Measurements from ENCODE around the gene STARD3NL. TPM values are rescaled to one million over a fixed set of nuclear protein-coding genes. Genes with fewer than 3 reads are reported as not detected.
"Not testable (repeated sequence)": the region's sequence is repeated elsewhere in the genome, so short reads cannot be mapped to it uniquely, and the experiment has no call there.

The STARD3NL gene
- total and polyA plus RNA-seq, 2 experiments from 2014 or later = 64.0 to 68.1 TPM

DNA sequence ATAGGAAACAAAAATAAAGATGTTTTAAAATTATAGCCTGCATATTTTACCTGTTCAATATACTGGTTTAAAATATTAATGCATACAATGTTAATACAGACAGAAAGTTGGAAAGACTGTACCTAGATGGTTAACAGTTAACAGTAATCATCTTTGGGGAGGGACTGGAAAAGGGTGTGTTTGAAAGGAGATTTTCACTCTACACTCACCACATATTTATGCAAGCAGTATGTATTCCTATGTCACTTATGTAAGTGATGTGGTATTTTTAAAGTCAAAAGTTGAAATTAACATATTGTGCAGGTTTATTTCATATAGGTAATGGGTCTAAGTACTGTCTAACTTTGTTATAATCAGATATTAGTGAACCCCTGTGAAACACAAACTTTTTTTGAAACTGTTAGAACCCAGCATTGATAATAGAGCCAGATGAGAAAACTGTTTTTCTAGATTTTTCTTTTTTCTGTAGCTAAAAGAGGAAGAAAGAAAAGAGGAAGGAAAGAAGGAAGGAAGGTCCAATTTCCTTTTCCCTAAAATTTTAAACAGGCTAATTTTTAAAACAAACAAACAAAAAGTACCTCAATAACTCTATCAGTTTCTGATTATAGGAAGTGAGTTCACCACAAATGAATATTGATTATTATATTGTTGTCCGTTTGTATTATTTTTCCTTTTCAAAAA lies 9.0 kb upstream of the STARD3NL start:
- Histone ChIP-seq H3K9me3 (ENCODE audit: low read depth) (no peaks in the 10 kb centered on the region), H3K79me2 (ENCODE audit: insufficient read depth) (no peaks in the 10 kb centered on the region), H4K20me1 (ENCODE audit: insufficient read depth) (no peaks in the 10 kb centered on the region), H3K36me3 (ENCODE audit: low read depth) (no peaks in the 10 kb centered on the region), H3K9me2 (ENCODE audit: insufficient read depth) (no peaks in the 10 kb centered on the region), H2AFZ (no peak overlapping the region), H3K4me3 (no peak overlapping the region), H3F3A (ENCODE audit: insufficient read depth) (peaks cover 7% of the 10 kb centered on the region; the same call in 1 of the 2 replicates), H3K27me3 (replicated peaks; ENCODE audit: insufficient read depth) (no peaks in the 10 kb centered on the region), H3K27ac (no peak overlapping the region), H3K9ac (no peak overlapping the region), H3K4me2 (ENCODE audit: unreplicated experiment) (no peak overlapping the region), H3K4me1 (ENCODE audit: insufficient read depth) (0 out of 2 replicates have a peak, but pooled peaks cover 7% of the 10 kb centered on the region)
- in situ Hi-C loops (cut with MboI) = no loop called here
- peak; percentile 12 for DNase-seq
- no peak for TF ChIP-seq EZH2 (IDR thresholded peaks at IDR 0.05; ENCODE audit: insufficient read depth, poor library complexity, severe bottlenecking)
- TF ChIP-seq EZH2phosphoT487 (IDR thresholded peaks at IDR 0.05; ENCODE audit: insufficient read depth, low read depth) = no peak
- WGBS, 2 experiments (ENCODE audit: low coverage in 1 of 2, low lambda C conversion rate in 2 of 2, missing lambda C conversion rate in 2 of 2) = 81 to 83% methylated on average over 1 of the region's 1 CpG

- 54 to 59% methylated on average over 2 of the region's 2 CpGs for WGBS, 2 experiments (ENCODE audit: low coverage in 1 of 2, low lambda C conversion rate in 2 of 2, missing lambda C conversion rate in 2 of 2)
- Histone ChIP-seq H4K20me1 (ENCODE audit: insufficient read depth) (no peaks in the 10 kb centered on the region), H3K4me3 (no peak overlapping the region), H3K4me1 (ENCODE audit: insufficient read depth) (0 out of 2 replicates have a peak, but pooled peaks cover 7% of the 10 kb centered on the region), H3K9me3 (ENCODE audit: low read depth) (no peaks in the 10 kb centered on the region), H3K9me2 (ENCODE audit: insufficient read depth) (no peaks in the 10 kb centered on the region), H3K36me3 (ENCODE audit: low read depth) (no peaks in the 10 kb centered on the region), H3K4me2 (ENCODE audit: unreplicated experiment) (no peak overlapping the region), H3K79me2 (ENCODE audit: insufficient read depth) (no peaks in the 10 kb centered on the region), H3F3A (ENCODE audit: insufficient read depth) (peaks cover 7% of the 10 kb centered on the region; the same call in 1 of the 2 replicates), H3K9ac (no peak overlapping the region), H3K27ac (0 out of 2 replicates have a peak overlapping the region, but pooled peaks have one; percentile 19), H3K27me3 (replicated peaks; ENCODE audit: insufficient read depth) (no peaks in the 10 kb centered on the region), H2AFZ (no peak overlapping the region)
- in situ Hi-C loops (cut with MboI) = no loop called here
- TF ChIP-seq EZH2phosphoT487 (IDR thresholded peaks at IDR 0.05; ENCODE audit: insufficient read depth, low read depth) (no peak), EZH2 (IDR thresholded peaks at IDR 0.05; ENCODE audit: insufficient read depth, poor library complexity, severe bottlenecking) (no peak)
- DNase-seq = peak; percentile 72
Observed at GRCh38 chr7:38169847-38170246, 8.2 kb upstream of the STARD3NL start.

DNA sequence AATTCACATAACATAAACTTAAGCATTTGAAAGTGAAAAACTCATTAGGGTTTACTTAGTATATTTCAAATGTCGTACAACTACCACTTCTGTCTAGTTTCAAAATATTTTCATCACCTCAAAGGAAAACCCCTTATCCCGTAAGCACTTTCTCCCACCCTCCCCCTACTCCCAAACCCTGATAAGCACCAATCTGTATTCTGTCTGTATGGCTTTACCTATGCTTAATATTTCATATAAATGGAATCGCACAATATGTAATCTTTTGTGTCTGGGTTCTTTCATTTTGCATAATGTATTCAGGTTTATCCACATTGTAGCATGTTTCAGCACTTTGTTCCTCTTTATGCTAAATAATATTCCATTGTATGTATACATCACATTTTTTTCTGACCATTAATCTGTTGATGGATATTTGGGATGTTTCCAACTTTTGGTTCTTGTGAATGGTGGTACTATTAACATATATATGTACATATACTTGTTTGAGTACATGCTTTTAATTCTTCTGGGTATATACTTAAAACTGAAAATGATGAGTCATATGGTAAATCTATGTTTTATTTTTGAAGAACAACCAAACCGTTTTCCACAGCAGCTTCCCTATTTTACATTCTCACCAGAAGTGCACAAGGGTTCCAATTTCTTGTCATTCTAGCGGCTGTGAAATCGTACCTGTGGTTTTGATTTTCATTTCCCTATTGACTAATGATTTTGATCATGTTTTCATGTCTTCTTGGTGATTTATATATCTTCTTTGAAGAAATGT lies 6.2 kb upstream of the STARD3NL start:
- H2AFZ ChIP-seq = no peak overlapping the region
- no peak overlapping the region for H3K27ac ChIP-seq
- peaks cover 7% of the 10 kb centered on the region; the same call in 1 of the 2 replicates for H3F3A ChIP-seq (ENCODE audit: insufficient read depth)
- no peaks in the 10 kb centered on the region for H3K36me3 ChIP-seq (ENCODE audit: low read depth)
- no peak overlapping the region for H3K4me3 ChIP-seq
- 0 out of 2 replicates have a peak, but pooled peaks cover 7% of the 10 kb centered on the region for H3K4me1 ChIP-seq (ENCODE audit: insufficient read depth)
- no peaks in the 10 kb centered on the region for H3K9me2 ChIP-seq (ENCODE audit: insufficient read depth)
- H3K79me2 ChIP-seq (ENCODE audit: insufficient read depth) = no peaks in the 10 kb centered on the region
- no peaks in the 10 kb centered on the region for H4K20me1 ChIP-seq (ENCODE audit: insufficient read depth)
- no peaks in the 10 kb centered on the region for H3K27me3 ChIP-seq (replicated peaks; ENCODE audit: insufficient read depth)
- no peak for DNase-seq
- no peaks in the 10 kb centered on the region for H3K9me3 ChIP-seq (ENCODE audit: low read depth)
- 78 to 79% methylated on average over 6 of the region's 6 CpGs for WGBS, 2 experiments (ENCODE audit: low coverage in 1 of 2, low lambda C conversion rate in 2 of 2, missing lambda C conversion rate in 2 of 2)
- no peak overlapping the region for H3K9ac ChIP-seq
- in situ Hi-C loops (cut with MboI) = no loop called here
- TF ChIP-seq EZH2phosphoT487 (IDR thresholded peaks at IDR 0.05; ENCODE audit: insufficient read depth, low read depth) (no peak), EZH2 (IDR thresholded peaks at IDR 0.05; ENCODE audit: insufficient read depth, poor library complexity, severe bottlenecking) (no peak)
- no peak overlapping the region for H3K4me2 ChIP-seq (ENCODE audit: unreplicated experiment)

DNA sequence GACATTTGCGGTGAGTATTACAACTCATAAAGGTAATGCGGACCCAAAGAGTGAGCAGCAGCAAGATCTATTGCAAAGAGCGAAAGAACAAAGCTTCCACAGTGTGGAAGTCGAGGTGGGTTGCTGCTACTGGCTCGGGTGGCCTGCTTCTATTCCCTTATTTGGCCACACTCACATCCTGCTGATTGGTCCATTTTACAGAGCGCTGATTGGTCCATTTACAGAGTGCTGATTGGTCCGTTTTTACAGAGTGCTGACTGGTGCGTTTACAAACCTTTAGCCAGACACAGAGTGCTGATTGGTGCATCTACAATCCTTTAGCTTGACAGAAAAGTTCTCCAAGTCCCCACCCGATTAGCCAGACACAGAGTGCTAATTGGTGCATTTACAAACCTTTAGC lies 2.5 kb upstream of the STARD3NL start:
- H3K9ac ChIP-seq; H3K9me3 ChIP-seq (ENCODE audit: low read depth); H3K9me2 ChIP-seq (ENCODE audit: insufficient read depth); H3K4me3 ChIP-seq; in situ Hi-C loops (cut with MboI); H3K27ac ChIP-seq; DNase-seq; H4K20me1 ChIP-seq (ENCODE audit: insufficient read depth); H3K36me3 ChIP-seq (ENCODE audit: low read depth); H2AFZ ChIP-seq; H3K4me2 ChIP-seq (ENCODE audit: unreplicated experiment); H3K27me3 ChIP-seq (replicated peaks; ENCODE audit: insufficient read depth): not testable (repeated sequence)
- H3K4me1 ChIP-seq (ENCODE audit: insufficient read depth) = peaks cover 21% of the 10 kb centered on the region
- H3K79me2 ChIP-seq (ENCODE audit: insufficient read depth) = peaks cover 21% of the 10 kb centered on the region
- 84 to 91% methylated on average over 9 of the region's 9 CpGs for WGBS, 2 experiments (ENCODE audit: low coverage in 1 of 2, low lambda C conversion rate in 2 of 2, missing lambda C conversion rate in 2 of 2)
- peaks cover 17% of the 10 kb centered on the region for H3F3A ChIP-seq (ENCODE audit: insufficient read depth)

Data from GM23248 (cell line).